Kidney (tissue), 14 donors: Measurements from ENCODE around the gene FBXL16. TPM values are rescaled to one million over a fixed set of nuclear protein-coding genes. Genes with fewer than 3 reads are reported as not detected.

ENCODE experiments used
- DNase-seq, 5 donors: peaks; one replicate each; pipeline ENCODE4 v3.0.0-alpha.2; 2013 to 2020
- FAIRE-seq: peaks from 2 replicates; lab custom pipeline; 2012; peaks lifted over from hg19 to GRCh38; lab: Jason Lieb, UNC
- H3K27ac ChIP-seq, 2 donors: one replicate each; pipeline ENCODE4 v1.7.0; 2013; ENCODE audit warnings: low read depth in 2 of 2, low read length in 2 of 2, inconsistent platforms in 1 of 2
- H3K27me3 ChIP-seq: one replicate; pipeline ENCODE4 v1.7.1; 2013; ENCODE audit warnings: low read length, inconsistent platforms; ENCODE audit not compliant: control insufficient read depth, insufficient read depth
- H3K36me3 ChIP-seq, 3 donors: one replicate each; pipeline versions ENCODE4 v1.7.0 to v1.7.1; 2013; ENCODE audit warnings: low read length in 3 of 3, control low read depth in 1 of 3, inconsistent platforms in 1 of 3; ENCODE audit not compliant: insufficient read depth in 3 of 3, control insufficient read depth in 2 of 3
- H3K4me1 ChIP-seq, 3 donors: one replicate each; pipeline versions ENCODE4 v1.7.0 to v1.7.1; 2013; ENCODE audit warnings: low read length in 3 of 3, inconsistent platforms in 1 of 3, low read depth in 1 of 3; ENCODE audit not compliant: control insufficient read depth in 2 of 3, insufficient read depth in 2 of 3
- H3K4me3 ChIP-seq, 3 donors: one replicate each; pipeline versions ENCODE4 v1.7.0 to v1.8.1; 2013; ENCODE audit warnings: low read length in 3 of 3, control low read depth in 1 of 3, inconsistent platforms in 1 of 3
- H3K9ac ChIP-seq, 3 donors: one replicate each; pipeline versions ENCODE4 v1.7.0 to v1.7.1; 2013; ENCODE audit warnings: low read length in 3 of 3, control low read depth in 1 of 3, inconsistent platforms in 1 of 3
- H3K9me3 ChIP-seq, 3 donors: one replicate each; pipeline versions ENCODE4 v1.7.0 to v1.7.1; 2013; ENCODE audit warnings: low read length in 3 of 3, control low read depth in 1 of 3, inconsistent platforms in 1 of 3; ENCODE audit not compliant: control insufficient read depth in 2 of 3, insufficient read depth in 1 of 3
- CTCF ChIP-seq: IDR thresholded peaks from 3 replicates; pipeline ENCODE4 v1.5.1; 2012; ENCODE audit warnings: mild to moderate bottlenecking, moderate library complexity, borderline replicate concordance; ENCODE audit not compliant: insufficient read depth; ENCODE audit errors: extremely low read depth
- intact Hi-C: fragments of 100-400 bp; cut with DNase I; formaldehyde crosslinking; loops from one replicate; pipeline ENCODE4 v1.11.1; 2022
- polyA plus RNA-seq: library from polyadenylated mRNA; stranded (reverse); fragments of 350-450 nt; fragmentation: Illumina TruSeq; extraction: RNeasy Lipid Tissue Mini Kit (QIAGEN cat#74804); gene quantifications from one replicate; pipeline ENCODE4 v1.2.3, GENCODE V29; 2014; ENCODE audit warnings: low read depth, low replicate concordance; ENCODE audit not compliant: insufficient read depth
- total RNA-seq: library from RNA; stranded (reverse); fragmentation: NEBNext Ultra II Directional; extraction: Animal tissue kit (Norgen Biotek cat#: 25700); gene quantifications from one replicate; pipeline ENCODE4 v1.2.1, GENCODE V29; 2021
- donor health status: control.
- donor health status: control.
- donor health status: control.
- donor health status: control.
- donor health status: control.
- donor health status: DM: yes; HTN: yes; CAD: no.
- donor health status: Normal renal cell carcinoma (clear cell type).

Gene FBXL16
- total and polyA plus RNA-seq, 2 donors from 2014 or later: 12.0 to 44.9 TPM

- peaks cover 26% of the 10 kb centered on the region for H3K27me3 ChIP-seq
- no peaks in the 10 kb centered on the region for H3K4me1 ChIP-seq
- H3K9ac ChIP-seq: no peak overlapping the region
- intact Hi-C loops: no loop called here
- H3K9me3 ChIP-seq: no peaks in the 10 kb centered on the region
- DNase-seq (no peak), FAIRE-seq (no peak)
- H3K27ac ChIP-seq: no peak overlapping the region
- no peaks in the 10 kb centered on the region for H3K36me3 ChIP-seq
- no peak overlapping the region for H3K4me3 ChIP-seq
- TF ChIP-seq CTCF: no peak
Observed at GRCh38 chr16:704047-704446, 1.6 kb downstream of the FBXL16 start.

GRCh38 chr16:703406-703805, 2.2 kb downstream of the FBXL16 start:
- DNase-seq: no peak
- Histone ChIP-seq H3K4me3 (no peak overlapping the region), H3K9me3 (no peaks in the 10 kb centered on the region), H3K4me1 (no peaks in the 10 kb centered on the region), H3K27ac (no peak overlapping the region), H3K36me3 (no peaks in the 10 kb centered on the region), H3K9ac (no peak overlapping the region), H3K27me3 (peaks cover 25% of the 10 kb centered on the region)
- no peak for FAIRE-seq
- intact Hi-C loops: no loop called here
- no peak for TF ChIP-seq CTCF

GRCh38 chr16:702341-702740, 3.3 kb downstream of the FBXL16 start:
- Histone ChIP-seq H3K36me3 (no peaks in the 10 kb centered on the region), H3K9ac (no peak overlapping the region), H3K27ac (no peak overlapping the region), H3K4me3 (no peak overlapping the region), H3K4me1 (no peaks in the 10 kb centered on the region), H3K9me3 (no peaks in the 10 kb centered on the region), H3K27me3 (peaks cover 20% of the 10 kb centered on the region)
- DNase-seq (no peak), FAIRE-seq (no peak)
- TF ChIP-seq CTCF: no peak
- intact Hi-C loops: no loop called here
